ENCODE results near the gene DYNLT1. TPM values are rescaled to one million over a fixed set of nuclear protein-coding genes. Genes with fewer than 3 reads are reported as not detected.
A peak's percentile ranks its signal among the peaks of the same experiment; 100 is the strongest.

DYNLT1 gene
- total RNA-seq, 4 donors from 2014 or later = 93.8 to 190 (median 146) TPM

DNA sequence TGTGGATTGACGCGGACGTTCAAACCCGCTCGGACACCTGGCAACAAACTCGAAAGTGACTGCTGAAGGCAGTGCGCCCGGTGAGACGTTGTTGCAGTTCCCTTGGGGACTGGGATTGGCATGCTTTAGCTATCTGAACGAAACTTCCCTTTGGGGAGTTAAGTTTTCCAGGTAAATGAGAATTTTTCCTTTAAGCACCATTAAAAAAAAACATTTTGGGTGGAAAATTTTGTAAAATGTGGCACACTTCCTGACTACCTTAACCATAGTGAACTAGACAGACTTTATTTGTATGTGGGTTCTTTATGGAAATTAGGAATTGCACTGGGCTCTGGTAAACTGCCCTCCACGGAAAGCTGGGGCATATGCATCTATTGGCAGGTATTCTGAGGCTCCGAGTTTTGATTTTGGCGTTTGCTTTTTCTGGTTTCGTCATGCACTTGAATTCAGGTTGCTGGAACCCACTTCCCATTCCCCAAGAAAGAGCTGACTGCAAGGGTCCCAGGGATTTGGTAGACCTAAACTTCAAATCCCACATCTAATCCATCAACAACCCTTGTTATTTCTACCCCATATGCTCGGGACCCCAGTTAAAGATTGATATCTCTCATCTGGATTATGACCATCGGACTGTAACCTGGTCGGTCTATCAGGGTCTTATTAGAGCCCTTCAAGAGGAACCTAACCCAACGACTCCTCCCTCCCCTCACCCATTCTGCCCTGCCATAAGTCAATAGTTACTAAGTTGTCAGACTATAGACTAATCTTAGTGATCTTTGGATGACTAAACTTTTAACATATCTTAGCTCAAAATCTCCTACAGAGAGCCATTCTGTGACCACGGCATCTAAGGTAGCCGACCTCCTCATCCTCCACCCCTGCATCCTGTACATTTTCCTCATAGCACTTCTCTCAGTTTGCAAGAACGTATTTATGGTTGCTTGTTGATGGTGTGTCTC, 800 bp upstream of the DYNLT1 start:
- Histone ChIP-seq H3K27ac (peak overlapping the region; percentile 94 to 99 (median 98)), H3K27me3 (no peaks in the 10 kb centered on the region), H3K4me3 (peak overlapping the region; percentile 71 to 98 (median 89)), H3K36me3 (peaks cover 0 to 4% (median 0%) of the 10 kb centered on the region in 3 donors), H3K9me3 (no peaks in the 10 kb centered on the region), H3K4me1 (peaks cover 0 to 19% (median 8%) of the 10 kb centered on the region in 4 donors)
- TF ChIP-seq, protein P1, sequence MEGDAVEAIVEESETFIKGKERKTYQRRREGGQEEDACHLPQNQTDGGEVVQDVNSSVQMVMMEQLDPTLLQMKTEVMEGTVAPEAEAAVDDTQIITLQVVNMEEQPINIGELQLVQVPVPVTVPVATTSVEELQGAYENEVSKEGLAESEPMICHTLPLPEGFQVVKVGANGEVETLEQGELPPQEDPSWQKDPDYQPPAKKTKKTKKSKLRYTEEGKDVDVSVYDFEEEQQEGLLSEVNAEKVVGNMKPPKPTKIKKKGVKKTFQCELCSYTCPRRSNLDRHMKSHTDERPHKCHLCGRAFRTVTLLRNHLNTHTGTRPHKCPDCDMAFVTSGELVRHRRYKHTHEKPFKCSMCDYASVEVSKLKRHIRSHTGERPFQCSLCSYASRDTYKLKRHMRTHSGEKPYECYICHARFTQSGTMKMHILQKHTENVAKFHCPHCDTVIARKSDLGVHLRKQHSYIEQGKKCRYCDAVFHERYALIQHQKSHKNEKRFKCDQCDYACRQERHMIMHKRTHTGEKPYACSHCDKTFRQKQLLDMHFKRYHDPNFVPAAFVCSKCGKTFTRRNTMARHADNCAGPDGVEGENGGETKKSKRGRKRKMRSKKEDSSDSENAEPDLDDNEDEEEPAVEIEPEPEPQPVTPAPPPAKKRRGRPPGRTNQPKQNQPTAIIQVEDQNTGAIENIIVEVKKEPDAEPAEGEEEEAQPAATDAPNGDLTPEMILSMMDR (IDR thresholded peaks at IDR 0.05) = no peak
- no peak for TF ChIP-seq POLR2A (IDR thresholded peaks at IDR 0.05)
- DNase-seq = peak in 2 of 3 donors; percentile 16 to 41

DNA sequence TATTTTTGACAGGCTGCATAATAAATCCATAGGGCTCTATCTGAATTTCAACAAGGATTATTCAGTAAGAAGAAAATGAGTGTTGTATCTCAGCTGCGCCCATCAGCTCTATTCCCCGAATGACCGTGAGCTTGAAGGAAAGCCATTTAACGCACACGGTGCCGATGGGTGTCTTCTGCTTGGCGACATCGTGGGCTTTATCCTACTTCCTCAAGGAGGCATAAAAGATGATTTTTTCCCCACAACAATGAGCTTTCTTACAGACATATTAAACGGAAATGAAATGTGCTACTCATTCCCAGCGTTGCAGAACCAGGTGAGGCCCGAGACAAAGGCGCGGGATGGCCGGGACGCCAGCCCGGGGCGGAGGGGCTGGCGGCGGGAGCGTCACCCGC, 710 bp downstream of the DYNLT1 start:
- Histone ChIP-seq H3K4me1 (peaks cover 0 to 19% (median 4%) of the 10 kb centered on the region in 4 donors), H3K36me3 (peaks cover 0 to 14% (median 0%) of the 10 kb centered on the region in 3 donors), H3K4me3 (peak overlapping the region; percentile 71 to 98 (median 89)), H3K27ac (peak overlapping the region; percentile 94 to 99 (median 98)), H3K27me3 (no peaks in the 10 kb centered on the region), H3K9me3 (no peaks in the 10 kb centered on the region)
- no peak for TF ChIP-seq POLR2A (IDR thresholded peaks at IDR 0.05)
- TF ChIP-seq, protein P1 (IDR thresholded peaks at IDR 0.05) = no peak
- DNase-seq = no peak

DNA sequence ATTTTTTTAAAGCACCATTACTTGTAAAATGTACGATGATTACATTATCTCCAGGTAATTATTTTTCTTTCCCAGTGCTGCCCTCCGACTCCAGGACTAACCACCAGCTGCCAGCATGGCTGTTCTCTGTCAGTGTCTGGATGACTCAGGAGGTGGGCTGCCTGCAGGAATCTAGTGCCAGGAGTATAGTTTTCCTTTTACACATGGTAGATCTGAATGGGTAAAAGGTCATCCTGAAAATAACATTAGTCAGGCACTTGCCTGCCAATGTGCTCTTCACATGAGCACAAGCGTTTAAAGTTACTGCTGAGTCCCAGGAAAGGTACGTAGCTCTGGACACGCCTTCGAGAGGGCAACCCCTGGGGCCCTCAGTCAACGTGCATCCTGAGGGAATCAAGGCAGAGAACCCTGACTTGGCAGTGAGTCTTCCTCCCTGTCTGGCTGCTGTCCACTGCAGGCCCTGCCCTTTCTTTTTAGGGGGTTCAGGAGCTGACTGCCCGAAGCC, 2.4 kb downstream of the DYNLT1 start:
- Histone ChIP-seq H3K36me3 (peaks cover 0 to 20% (median 0%) of the 10 kb centered on the region in 3 donors), H3K9me3 (no peaks in the 10 kb centered on the region), H3K4me3 (peak overlapping the region in 2 of 4 donors; percentile 71 to 95), H3K27me3 (no peaks in the 10 kb centered on the region), H3K4me1 (peaks cover 0 to 19% (median 4%) of the 10 kb centered on the region in 4 donors), H3K27ac (peak overlapping the region; percentile 1 to 99 (median 96))
- peak in 1 of 3 donors; percentile 73 for DNase-seq
- peak; percentile 43 to 83 for TF ChIP-seq POLR2A (IDR thresholded peaks at IDR 0.05)
- TF ChIP-seq, protein P1 (IDR thresholded peaks at IDR 0.05) = no peak

DNA sequence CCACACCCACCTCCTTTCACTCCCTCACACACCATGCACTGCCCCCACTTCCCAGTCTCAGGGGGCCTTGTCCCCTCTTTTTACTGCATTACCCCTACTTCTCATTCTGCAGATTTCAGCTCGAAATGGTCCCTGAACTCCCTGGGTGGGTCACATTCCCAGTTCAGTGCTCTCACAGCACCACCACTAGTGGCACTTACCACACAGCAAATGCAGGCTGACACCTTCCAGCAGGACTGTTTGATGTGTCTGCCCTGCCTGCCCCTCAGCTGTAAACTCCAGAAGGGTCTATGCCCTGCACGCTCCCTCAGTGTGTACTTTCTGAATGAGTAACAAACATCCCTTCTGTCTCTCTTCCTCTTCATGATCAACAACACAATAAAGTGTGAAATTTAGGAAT, 4.0 kb downstream of the DYNLT1 start:
- no peak for TF ChIP-seq POLR2A (IDR thresholded peaks at IDR 0.05)
- H3K4me3 ChIP-seq = no peak overlapping the region
- peaks cover 0 to 19% (median 4%) of the 10 kb centered on the region in 4 donors for H3K4me1 ChIP-seq
- no peaks in the 10 kb centered on the region for H3K9me3 ChIP-seq
- peak overlapping the region in 1 of 4 donors; percentile 14 for H3K27ac ChIP-seq
- H3K27me3 ChIP-seq = no peaks in the 10 kb centered on the region
- DNase-seq = peak in 1 of 3 donors; percentile 43
- peaks cover 0 to 34% (median 0%) of the 10 kb centered on the region in 3 donors for H3K36me3 ChIP-seq

DNA sequence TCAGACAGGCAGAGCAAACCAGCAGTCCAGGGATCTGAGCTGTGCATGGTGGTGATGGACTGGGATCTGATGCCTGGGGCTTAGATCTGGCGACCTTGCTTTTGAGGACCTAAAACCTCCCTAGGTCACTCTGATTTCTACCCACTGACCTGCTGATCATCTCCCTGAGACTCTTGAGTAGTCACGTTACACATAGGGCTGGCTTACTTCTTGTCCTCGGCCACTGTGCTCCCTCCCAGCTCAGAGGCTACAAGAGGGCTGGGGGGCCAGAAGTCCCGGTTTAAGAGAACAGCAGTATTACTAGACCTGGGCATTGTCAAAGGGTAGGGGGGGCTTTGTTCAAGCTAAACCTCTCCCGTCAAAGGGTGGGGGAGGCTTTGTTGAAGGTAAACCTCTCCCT, 5.5 kb downstream of the DYNLT1 start:
- TF ChIP-seq, protein P1 (IDR thresholded peaks at IDR 0.05) = no peak
- no peak for TF ChIP-seq POLR2A (IDR thresholded peaks at IDR 0.05)
- peaks cover 0 to 23% (median 4%) of the 10 kb centered on the region in 4 donors for H3K4me1 ChIP-seq
- H3K27me3 ChIP-seq = no peaks in the 10 kb centered on the region
- H3K4me3 ChIP-seq = no peak overlapping the region
- H3K27ac ChIP-seq = peak overlapping the region in 1 of 4 donors; percentile 8
- no peaks in the 10 kb centered on the region for H3K9me3 ChIP-seq
- no peak for DNase-seq
- peaks cover 0 to 41% (median 0%) of the 10 kb centered on the region in 3 donors for H3K36me3 ChIP-seq

Measured in Peyer's patch (tissue), 4 donors.